ENCODE results near the gene NSA2. TPM values are rescaled to one million over a fixed set of nuclear protein-coding genes. Genes with fewer than 3 reads are reported as not detected.

NSA2 gene
- total RNA-seq, 1 experiment from 2014 or later = 190 TPM

DNA sequence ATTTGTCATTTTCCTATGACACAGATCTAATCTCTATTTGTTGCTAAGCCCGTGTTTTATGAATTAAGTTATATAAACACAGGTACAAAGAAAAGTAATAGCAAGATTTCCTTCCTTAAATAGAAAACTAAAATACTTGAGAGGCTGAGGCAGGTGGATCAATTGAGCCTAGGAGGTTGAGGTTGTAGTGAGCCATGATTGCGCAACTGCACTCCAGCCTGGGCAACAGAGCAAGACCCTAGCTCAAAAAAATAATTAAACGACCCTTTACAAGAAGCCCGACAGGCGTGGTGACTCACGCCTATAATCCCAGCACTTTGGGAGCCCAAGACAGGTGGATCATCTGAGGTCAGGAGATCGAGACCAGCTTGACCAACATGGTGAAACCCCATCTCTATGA lies 62.4 kb downstream of the NSA2 start:
- ChIA-PET POLR2A (no interaction called here), CTCF (no interaction called here)

More for the DNA sequence above, 62.4 kb downstream of the NSA2 start:
- peaks cover 17% of the 10 kb centered on the region; the same call in 1 of the 2 replicates for H3K4me1 ChIP-seq
- H3K9me3 ChIP-seq = no peaks in the 10 kb centered on the region
- no peaks in the 10 kb centered on the region for H3K27me3 ChIP-seq (replicated peaks; ENCODE audit: control insufficient read depth, insufficient read depth, low read length)
- no peaks in the 10 kb centered on the region for H3K36me3 ChIP-seq (ENCODE audit: control insufficient read depth, insufficient read depth, low read length)
- peaks cover 12% of the 10 kb centered on the region for H3K4me1 Mint-ChIP-seq (ENCODE audit: low read depth, unreplicated experiment)
- DNase-seq = no peak
- no peak overlapping the region for H3K4me3 Mint-ChIP-seq (ENCODE audit: unreplicated experiment)
- no peaks in the 10 kb centered on the region for H3K27me3 Mint-ChIP-seq (ENCODE audit: insufficient read depth, unreplicated experiment)
- TF ChIP-seq, protein P1, sequence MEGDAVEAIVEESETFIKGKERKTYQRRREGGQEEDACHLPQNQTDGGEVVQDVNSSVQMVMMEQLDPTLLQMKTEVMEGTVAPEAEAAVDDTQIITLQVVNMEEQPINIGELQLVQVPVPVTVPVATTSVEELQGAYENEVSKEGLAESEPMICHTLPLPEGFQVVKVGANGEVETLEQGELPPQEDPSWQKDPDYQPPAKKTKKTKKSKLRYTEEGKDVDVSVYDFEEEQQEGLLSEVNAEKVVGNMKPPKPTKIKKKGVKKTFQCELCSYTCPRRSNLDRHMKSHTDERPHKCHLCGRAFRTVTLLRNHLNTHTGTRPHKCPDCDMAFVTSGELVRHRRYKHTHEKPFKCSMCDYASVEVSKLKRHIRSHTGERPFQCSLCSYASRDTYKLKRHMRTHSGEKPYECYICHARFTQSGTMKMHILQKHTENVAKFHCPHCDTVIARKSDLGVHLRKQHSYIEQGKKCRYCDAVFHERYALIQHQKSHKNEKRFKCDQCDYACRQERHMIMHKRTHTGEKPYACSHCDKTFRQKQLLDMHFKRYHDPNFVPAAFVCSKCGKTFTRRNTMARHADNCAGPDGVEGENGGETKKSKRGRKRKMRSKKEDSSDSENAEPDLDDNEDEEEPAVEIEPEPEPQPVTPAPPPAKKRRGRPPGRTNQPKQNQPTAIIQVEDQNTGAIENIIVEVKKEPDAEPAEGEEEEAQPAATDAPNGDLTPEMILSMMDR (IDR thresholded peaks at IDR 0.05; ENCODE audit: insufficient read depth in 1 of 2, low read depth in 1 of 2, low read length in 1 of 2, severe bottlenecking in 1 of 2, unreplicated experiment in 1 of 2) = no peak
- BruUV-seq (replicated peaks) = no TSS peak
- intact Hi-C loops (cut with micrococcal nuclease; ENCODE audit: unreplicated experiment) = no loop called here
- no peak overlapping the region for H3K4me3 ChIP-seq (ENCODE audit: low read depth, low read length)
- no peaks in the 10 kb centered on the region for H3K9me3 Mint-ChIP-seq (ENCODE audit: unreplicated experiment)
- H3K36me3 Mint-ChIP-seq (ENCODE audit: insufficient read depth, unreplicated experiment) = no peaks in the 10 kb centered on the region
- no peak overlapping the region for H3K27ac Mint-ChIP-seq (ENCODE audit: unreplicated experiment)

Other genes starting within 250 kb of the NSA2 start
- gene ENC1, start 126.5 kb upstream of the NSA2 start, total RNA-seq (2022) = 92.7 and 106 TPM in 2 replicates
- gene HEXB, start 82.0 kb upstream of the NSA2 start, total RNA-seq (2022) = 217 and 230 TPM in 2 replicates
- 43.6 and 46.5 TPM in 2 replicates for gene GFM2, start 132 bp upstream of the NSA2 start, total RNA-seq (2022)
- 13.9 and 14.4 TPM in 2 replicates for gene FAM169A, start 99.1 kb downstream of the NSA2 start, total RNA-seq (2022)

Measured in Caco-2 (cell line).